HG02759 (cell line): Measurements from ENCODE around the gene TUBGCP3.
A peak's percentile ranks its signal among the peaks of the same experiment; 100 is the strongest.
"Not testable (repeated sequence)": the region's sequence is repeated elsewhere in the genome, so short reads cannot be mapped to it uniquely, and the experiment has no call there.

ENCODE experiments used
- ATAC-seq: cut with Tn5 transposase; IDR thresholded peaks from one replicate; pipeline ENCODE4 v1.9.1; 2021; ENCODE audit warnings: mild to moderate bottlenecking, moderate library complexity; ENCODE audit not compliant: unreplicated experiment

Gene TUBGCP3

GRCh38 chr13:112487127-112487517 lies 100.8 kb downstream of the TUBGCP3 start:
- no peak for ATAC-seq

DNA sequence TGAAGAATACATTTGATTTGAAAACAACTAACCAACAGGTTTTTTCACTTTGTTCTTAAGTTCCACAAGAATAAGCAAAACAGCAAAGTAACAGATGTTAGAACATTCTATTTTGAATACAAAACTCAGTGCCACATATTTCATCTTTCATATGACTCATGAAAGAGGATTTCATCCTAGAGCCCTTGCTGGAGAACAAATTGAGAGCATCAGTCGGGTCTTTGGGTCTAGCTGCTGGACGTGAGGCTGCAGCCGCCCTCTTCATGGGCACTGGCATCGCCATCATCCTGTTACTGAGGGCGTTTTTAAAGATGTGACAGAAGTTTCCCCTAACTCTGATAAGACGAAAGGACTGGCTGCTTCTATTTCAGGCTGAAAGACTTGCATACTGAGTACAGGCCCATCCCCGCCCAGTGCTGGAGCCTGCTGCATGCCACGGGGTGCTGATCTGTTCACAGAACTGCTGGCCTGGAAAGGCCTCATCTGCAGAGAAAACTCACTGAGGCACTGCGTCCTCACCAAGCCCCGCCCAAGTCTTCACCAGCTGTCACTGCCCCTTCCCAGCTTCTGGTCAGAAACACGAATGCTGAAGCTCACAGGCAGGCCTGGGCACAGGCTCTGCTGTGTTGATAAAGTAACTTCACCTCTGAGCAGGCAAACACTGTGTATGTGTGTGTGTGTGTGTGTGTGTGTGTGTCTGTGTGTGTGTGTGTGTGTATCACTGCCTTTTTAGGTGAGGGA lies 101.4 kb downstream of the TUBGCP3 start:
- no peak for ATAC-seq

DNA sequence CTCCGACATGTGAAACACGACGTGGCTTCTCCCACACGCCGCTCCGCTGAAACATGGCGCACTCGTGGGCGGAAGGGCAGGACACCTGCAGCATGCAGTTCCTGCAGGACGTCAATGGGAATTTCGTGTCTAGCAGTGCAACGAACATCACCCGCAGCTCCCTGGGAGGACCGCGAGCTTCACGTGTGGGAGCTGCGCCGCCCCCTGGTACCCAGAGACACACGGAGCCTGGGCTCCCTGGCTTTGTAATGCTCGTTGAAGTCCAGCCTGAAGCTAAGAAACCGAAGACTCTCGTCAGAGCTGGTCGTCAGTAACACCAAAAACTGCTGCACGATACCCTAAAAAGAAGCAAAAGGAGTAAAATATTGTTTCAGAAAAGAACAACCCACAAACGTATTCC lies 102.1 kb downstream of the TUBGCP3 start:
- not testable (repeated sequence) for ATAC-seq

DNA sequence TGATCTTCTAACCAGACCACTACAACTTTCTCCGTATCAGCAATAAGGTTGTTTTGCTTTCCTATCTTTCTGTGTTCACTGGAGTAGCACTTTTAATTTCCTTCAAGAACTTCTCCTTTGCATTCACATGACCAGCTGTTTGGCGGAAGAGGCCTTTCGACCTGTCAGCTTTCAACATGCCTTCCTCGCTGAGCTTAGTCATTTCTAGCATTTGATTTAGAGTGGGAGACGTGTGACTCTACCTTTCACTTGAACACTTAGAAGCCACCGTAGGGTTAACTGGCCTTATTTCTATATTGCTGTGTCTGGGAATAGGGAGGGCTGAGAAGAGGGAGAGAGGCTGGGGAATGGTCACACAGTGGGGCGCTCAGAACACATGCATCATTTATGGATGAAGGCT lies 104.7 kb downstream of the TUBGCP3 start:
- ATAC-seq = no peak

DNA sequence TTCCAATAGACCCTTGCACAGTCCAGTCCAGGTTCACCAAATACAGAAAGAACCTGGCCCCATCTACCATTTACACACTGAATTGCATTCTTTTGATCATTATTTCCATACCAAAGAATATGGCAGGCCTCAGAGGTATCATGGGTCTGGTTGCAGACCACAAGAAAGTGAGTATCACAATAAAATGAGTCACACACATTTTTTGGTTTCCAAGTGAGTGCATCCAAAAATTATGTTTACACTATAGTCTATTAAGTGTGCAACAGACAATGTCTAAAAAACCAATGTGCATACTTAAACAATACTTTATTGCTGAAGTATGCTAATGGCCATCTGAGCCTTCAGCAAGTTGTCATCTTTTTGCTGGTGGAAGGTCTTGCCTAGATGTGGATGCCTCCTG lies 106.5 kb downstream of the TUBGCP3 start:
- ATAC-seq = no peak

DNA sequence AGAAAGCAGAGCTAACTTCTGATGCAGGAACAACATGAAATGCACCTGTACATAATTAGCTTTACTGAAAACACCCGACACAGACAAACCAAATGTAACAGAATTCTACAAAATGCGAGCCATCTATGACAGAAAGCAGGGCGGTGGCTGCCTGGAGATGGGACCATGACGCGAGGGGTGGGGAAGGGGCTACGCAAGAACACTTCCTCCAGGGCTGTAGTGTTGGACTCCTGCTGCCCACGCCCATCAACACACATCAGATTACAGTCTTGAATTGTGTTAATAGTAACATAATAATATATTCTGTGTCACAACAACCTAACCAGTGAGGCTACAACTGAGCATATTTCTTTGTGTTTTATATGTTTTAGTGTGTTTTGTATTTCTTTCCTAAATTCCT lies 108.6 kb downstream of the TUBGCP3 start:
- no peak for ATAC-seq

GRCh38 chr13:112477070-112477619 lies 110.8 kb downstream of the TUBGCP3 start:
- ATAC-seq = no peak

DNA sequence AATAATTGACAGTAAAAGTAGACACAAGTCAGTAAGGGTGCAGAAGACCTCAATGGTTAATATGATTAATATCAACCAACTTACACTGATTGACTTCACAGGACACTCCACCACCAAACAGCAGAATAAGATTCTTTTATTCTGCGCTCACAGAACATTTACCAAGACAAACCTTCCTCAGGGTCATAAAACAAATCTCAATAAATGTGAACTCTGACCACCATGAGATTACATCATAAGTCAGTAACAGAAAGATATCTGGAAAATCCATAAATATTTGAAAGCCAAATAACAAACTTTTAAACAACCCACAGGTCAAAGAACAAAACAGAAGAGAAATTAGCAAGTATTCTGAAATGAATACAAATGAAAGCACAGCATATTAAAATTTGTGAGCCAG lies 112.1 kb downstream of the TUBGCP3 start:
- no peak for ATAC-seq

DNA sequence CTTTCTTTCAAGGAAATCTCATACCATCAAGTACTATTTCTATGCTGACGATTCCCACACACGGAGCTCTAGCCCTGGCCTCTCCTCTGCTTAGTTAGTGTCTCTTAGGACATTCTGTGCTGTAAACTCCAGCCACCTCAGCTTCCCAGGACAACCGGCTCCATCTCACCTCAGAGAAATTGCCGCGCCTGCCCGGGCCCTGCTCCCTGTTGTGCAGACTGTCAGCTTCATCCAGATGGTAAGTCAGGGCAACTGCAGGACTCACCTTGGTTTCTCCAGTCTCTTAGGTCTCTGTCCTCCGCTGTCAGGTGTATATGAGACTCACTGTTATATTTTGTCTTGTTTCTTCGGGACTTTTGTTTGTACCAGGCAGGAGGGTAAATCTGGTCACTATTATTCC lies 113.1 kb downstream of the TUBGCP3 start:
- no peak for ATAC-seq

DNA sequence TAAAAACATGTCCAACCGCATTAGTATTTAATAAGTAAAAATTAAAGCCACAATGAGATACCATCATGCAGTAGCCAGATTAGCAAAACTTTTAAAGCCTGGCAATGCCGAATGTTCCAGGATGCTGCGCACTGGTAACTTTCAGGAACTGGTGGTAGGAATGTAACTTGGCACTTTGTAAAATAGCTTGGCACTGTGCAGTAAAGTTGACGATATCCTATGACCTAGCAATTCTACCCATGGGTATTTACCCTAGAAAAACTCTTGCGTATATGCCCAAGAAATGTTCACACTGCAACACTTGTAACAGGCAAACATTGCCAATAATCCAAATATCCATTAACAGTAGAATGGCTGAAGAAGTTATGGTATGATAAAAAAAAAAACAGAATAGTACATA lies 114.1 kb downstream of the TUBGCP3 start:
- no peak for ATAC-seq

DNA sequence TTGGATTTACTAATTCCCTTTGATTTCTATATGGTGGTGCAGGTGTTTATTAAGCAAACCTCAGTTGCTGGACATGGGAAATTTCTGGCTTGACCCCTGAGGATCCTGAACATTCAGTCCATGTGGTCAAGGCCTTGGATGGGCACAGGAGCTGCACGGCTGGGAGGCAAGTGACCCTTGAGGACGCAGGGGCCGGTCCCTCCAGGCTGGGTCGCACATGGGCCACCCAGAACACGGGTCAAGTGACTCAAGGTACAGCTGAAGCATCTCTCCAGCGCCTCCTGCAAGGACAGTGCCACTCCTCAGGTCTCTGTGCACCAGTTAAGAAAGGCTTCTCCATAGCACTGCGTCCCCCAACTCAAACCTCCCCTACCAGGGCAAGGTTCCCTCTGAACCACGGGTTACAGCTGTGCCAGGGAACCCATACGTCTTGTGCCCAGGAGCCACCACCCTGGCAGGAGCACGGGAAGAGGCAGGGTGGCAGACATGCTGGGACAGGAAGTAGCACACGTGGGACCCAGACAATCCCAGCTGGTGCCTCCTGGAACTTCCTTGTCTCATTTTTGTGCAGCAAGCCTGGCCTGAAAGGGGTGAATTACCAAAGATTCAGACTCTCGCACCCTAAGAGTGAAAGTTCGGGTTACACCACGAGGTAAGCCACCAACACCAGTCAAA lies 118.7 kb downstream of the TUBGCP3 start:
- ATAC-seq = no peak

- no peak for ATAC-seq
Observed at GRCh38 chr13:112468069-112468468, 119.9 kb downstream of the TUBGCP3 start.

DNA sequence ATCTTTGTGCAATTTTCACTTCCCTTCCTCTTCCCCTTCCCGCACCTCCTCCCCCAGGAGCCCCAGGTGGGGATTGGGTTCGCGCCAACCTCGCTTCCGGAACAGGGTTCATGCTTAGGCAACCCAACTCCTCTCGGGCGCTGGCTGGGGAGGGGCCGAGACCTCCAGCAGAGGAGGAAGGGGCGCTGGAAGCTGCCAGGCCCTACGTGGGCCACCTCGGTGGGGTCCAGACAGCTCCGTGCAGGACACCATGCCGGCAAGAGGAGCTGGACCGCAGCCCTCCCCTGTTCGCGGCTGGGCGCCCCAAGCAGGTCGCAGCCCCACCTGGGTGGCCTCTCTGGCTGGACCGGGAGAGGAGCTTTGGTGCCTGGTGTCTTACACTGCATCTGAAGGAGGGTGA lies 120.7 kb downstream of the TUBGCP3 start:
- no peak for ATAC-seq

GRCh38 chr13:112466132-112467058 lies 121.6 kb downstream of the TUBGCP3 start:
- no peak for ATAC-seq

DNA sequence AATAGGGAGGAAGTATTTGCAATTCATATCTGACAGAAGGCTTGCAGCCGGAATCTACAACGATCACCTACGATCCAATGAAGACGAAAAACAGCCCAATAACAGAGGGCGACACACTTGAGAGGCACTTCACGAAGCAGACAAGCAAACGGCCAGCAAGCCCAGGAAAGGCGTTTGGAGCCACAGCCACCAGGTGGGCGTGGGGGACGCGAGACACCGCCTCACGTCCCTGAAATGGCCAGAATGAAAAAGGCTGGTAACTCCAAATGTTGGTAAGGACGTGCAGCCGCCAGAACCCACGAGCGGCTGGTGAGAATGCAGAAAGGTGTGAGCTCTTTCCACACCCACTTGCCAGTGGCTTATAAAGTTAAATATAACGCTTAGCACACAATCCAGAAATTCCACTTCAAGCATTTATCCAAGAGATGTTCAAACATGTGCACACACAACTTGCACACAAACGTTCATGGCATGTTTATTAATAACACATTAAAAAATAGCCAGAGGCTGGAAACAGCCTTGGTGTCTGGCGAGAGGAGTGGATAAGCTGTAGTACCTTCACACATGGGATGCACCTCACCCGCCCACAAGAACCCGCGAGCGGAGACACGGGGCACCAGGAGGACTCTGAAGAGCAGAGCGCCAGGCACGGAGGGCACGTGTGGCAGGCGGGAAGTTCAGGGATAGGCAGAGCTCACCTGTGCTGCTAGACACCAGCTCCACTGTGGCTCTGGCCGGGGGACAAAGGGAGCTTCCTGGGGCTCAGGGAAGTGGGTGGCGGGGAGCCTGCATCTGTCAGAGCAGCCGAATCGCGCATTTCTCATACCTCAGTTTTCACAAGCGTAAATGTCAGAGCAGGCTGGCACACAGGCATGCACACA lies 122.5 kb downstream of the TUBGCP3 start:
- no peak for ATAC-seq

GRCh38 chr13:112464720-112465119 lies 123.2 kb downstream of the TUBGCP3 start:
- ATAC-seq = no peak

DNA sequence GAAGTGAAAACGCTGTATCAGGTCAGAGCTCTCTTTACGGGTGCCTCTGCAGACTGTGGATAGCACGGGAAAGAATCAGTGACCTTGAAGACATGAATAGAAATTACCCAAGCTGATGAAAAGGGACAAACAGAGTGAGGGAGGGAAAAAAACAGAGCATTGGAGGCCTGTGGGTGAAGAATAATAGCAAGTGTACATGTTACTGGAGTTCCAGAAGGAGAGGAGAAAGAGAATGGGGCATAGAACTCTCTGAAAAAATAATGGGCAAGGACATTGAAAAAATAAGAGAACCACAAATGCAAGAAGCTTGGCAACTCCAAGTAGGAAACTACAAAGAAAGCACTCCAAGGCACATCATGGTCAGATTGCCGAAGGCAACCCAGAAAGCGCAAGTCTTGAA lies 125.5 kb downstream of the TUBGCP3 start:
- no peak for ATAC-seq

- ATAC-seq = no peak
Observed at GRCh38 chr13:112457485-112457884, 130.5 kb downstream of the TUBGCP3 start.

GRCh38 chr13:112457081-112457480 lies 130.9 kb downstream of the TUBGCP3 start:
- peak; percentile 44 for ATAC-seq
